HG02588 (cell line): ENCODE measurements around the gene BRI3.
"Not testable (repeated sequence)": the region's sequence is repeated elsewhere in the genome, so short reads cannot be mapped to it uniquely, and the experiment has no call there.

Source experiments
- ATAC-seq: cut with Tn5 transposase; IDR thresholded peaks from one replicate; pipeline ENCODE4 v1.9.1; 2021; ENCODE audit warnings: mild to moderate bottlenecking, moderate library complexity; ENCODE audit not compliant: unreplicated experiment

The BRI3 gene

GRCh38 chr7:98303906-98304305 is 22.4 kb downstream of the BRI3 start:
- ATAC-seq = no peak

GRCh38 chr7:98305951-98306535 is 24.6 kb downstream of the BRI3 start:
- ATAC-seq = no peak

GRCh38 chr7:98307971-98308466 is 26.5 kb downstream of the BRI3 start:
- ATAC-seq = no peak

GRCh38 chr7:98309566-98309965 is 28.1 kb downstream of the BRI3 start:
- no peak for ATAC-seq

- no peak for ATAC-seq
These were observed 30.7 kb downstream of the BRI3 start for GRCh38 chr7:98312201-98312600.

- peak; percentile 52 for ATAC-seq
These were observed 33.0 kb downstream of the BRI3 start for GRCh38 chr7:98314469-98314868.

GRCh38 chr7:98315318-98315993 is 34.0 kb downstream of the BRI3 start:
- ATAC-seq = peak; percentile 63

GRCh38 chr7:98315994-98316527 is 34.6 kb downstream of the BRI3 start:
- not testable (repeated sequence) for ATAC-seq

GRCh38 chr7:98317366-98318040 is 36.0 kb downstream of the BRI3 start:
- no peak for ATAC-seq

- no peak for ATAC-seq
These were observed 37.7 kb downstream of the BRI3 start for GRCh38 chr7:98319176-98319575.

GRCh38 chr7:98321301-98321700 is 39.8 kb downstream of the BRI3 start:
- no peak for ATAC-seq

- no peak for ATAC-seq
These were observed 41.1 kb downstream of the BRI3 start for GRCh38 chr7:98322331-98323270.

- ATAC-seq = no peak
These were observed 42.3 kb downstream of the BRI3 start for GRCh38 chr7:98323597-98324322.

GRCh38 chr7:98324782-98325181 is 43.3 kb downstream of the BRI3 start:
- ATAC-seq = no peak

- ATAC-seq = no peak
These were observed 47.8 kb downstream of the BRI3 start for GRCh38 chr7:98329100-98329790.

GRCh38 chr7:98329791-98330373 is 48.4 kb downstream of the BRI3 start:
- no peak for ATAC-seq

GRCh38 chr7:98330926-98331529 is 49.5 kb downstream of the BRI3 start:
- no peak for ATAC-seq

GRCh38 chr7:98334081-98334480 is 52.6 kb downstream of the BRI3 start:
- ATAC-seq = no peak
